Measurements from ENCODE around the gene RFX4. TPM values are rescaled to one million over a fixed set of nuclear protein-coding genes. Genes with fewer than 3 reads are reported as not detected.
A peak's percentile ranks its signal among the peaks of the same experiment; 100 is the strongest.

RFX4 gene
- total RNA-seq, 1 donor from 2014 or later, result 53.8 TPM

GRCh38 chr12:106594447-106594846 is 11.6 kb downstream of the RFX4 start:
- no peak for DNase-seq (ENCODE audit: low read depth, low spot score)
- Mint-ChIP-seq H3K4me3 (peak overlapping the region; percentile 21), H3K36me3 (ENCODE audit: low read depth) (peaks cover 4% of the 10 kb centered on the region), H3K9me3 (no peaks in the 10 kb centered on the region), H3K27me3 (ENCODE audit: low read depth) (peaks cover 6% of the 10 kb centered on the region), H3K4me1 (peaks cover 52% of the 10 kb centered on the region), H3K27ac (ENCODE audit: unreplicated experiment) (no peak overlapping the region)
- no peak for TF ChIP-seq CTCF (conservative IDR thresholded peaks at IDR 0.05)

GRCh38 chr12:106595268-106595667 is 12.5 kb downstream of the RFX4 start:
- Mint-ChIP-seq H3K4me3 (no peak overlapping the region), H3K27ac (ENCODE audit: unreplicated experiment) (no peak overlapping the region), H3K27me3 (ENCODE audit: low read depth) (no peaks in the 10 kb centered on the region), H3K4me1 (peaks cover 59% of the 10 kb centered on the region), H3K36me3 (ENCODE audit: low read depth) (peaks cover 4% of the 10 kb centered on the region), H3K9me3 (no peaks in the 10 kb centered on the region)
- DNase-seq (ENCODE audit: low read depth, low spot score), result no peak
- TF ChIP-seq CTCF (conservative IDR thresholded peaks at IDR 0.05), result no peak

GRCh38 chr12:106598003-106598402 is 15.2 kb downstream of the RFX4 start:
- H3K4me3 Mint-ChIP-seq, result no peak overlapping the region
- H3K27ac Mint-ChIP-seq (ENCODE audit: unreplicated experiment), result no peak overlapping the region
- no peak for TF ChIP-seq CTCF (conservative IDR thresholded peaks at IDR 0.05)
- peaks cover 8% of the 10 kb centered on the region for H3K36me3 Mint-ChIP-seq (ENCODE audit: low read depth)
- no peak for DNase-seq (ENCODE audit: low read depth, low spot score)
- no peaks in the 10 kb centered on the region for H3K9me3 Mint-ChIP-seq
- no peaks in the 10 kb centered on the region for H3K27me3 Mint-ChIP-seq (ENCODE audit: low read depth)
- peaks cover 72% of the 10 kb centered on the region for H3K4me1 Mint-ChIP-seq

GRCh38 chr12:106599302-106599701 is 16.5 kb downstream of the RFX4 start:
- peaks cover 8% of the 10 kb centered on the region for H3K36me3 Mint-ChIP-seq (ENCODE audit: low read depth)

GRCh38 chr12:106600503-106600902 is 17.7 kb downstream of the RFX4 start:
- no peaks in the 10 kb centered on the region for H3K9me3 Mint-ChIP-seq
- H3K27ac Mint-ChIP-seq (ENCODE audit: unreplicated experiment), result peak overlapping the region; percentile 46
- no peaks in the 10 kb centered on the region for H3K27me3 Mint-ChIP-seq (ENCODE audit: low read depth)
- DNase-seq (ENCODE audit: low read depth, low spot score), result no peak
- peaks cover 8% of the 10 kb centered on the region for H3K36me3 Mint-ChIP-seq (ENCODE audit: low read depth)
- TF ChIP-seq CTCF (conservative IDR thresholded peaks at IDR 0.05), result no peak
- peaks cover 61% of the 10 kb centered on the region for H3K4me1 Mint-ChIP-seq
- peak overlapping the region; percentile 2 for H3K4me3 Mint-ChIP-seq

More at GRCh38 chr12:106599302-106599701, 16.5 kb downstream of the RFX4 start:
- TF ChIP-seq CTCF (conservative IDR thresholded peaks at IDR 0.05), result no peak
- Mint-ChIP-seq H3K9me3 (no peaks in the 10 kb centered on the region), H3K4me1 (peaks cover 66% of the 10 kb centered on the region), H3K27me3 (ENCODE audit: low read depth) (no peaks in the 10 kb centered on the region), H3K27ac (ENCODE audit: unreplicated experiment) (no peak overlapping the region), H3K4me3 (no peak overlapping the region)
- no peak for DNase-seq (ENCODE audit: low read depth, low spot score)

- Mint-ChIP-seq H3K36me3 (ENCODE audit: low read depth) (peaks cover 8% of the 10 kb centered on the region), H3K27ac (ENCODE audit: unreplicated experiment) (peak overlapping the region; percentile 46), H3K4me1 (peaks cover 63% of the 10 kb centered on the region), H3K9me3 (no peaks in the 10 kb centered on the region), H3K27me3 (ENCODE audit: low read depth) (no peaks in the 10 kb centered on the region), H3K4me3 (peak overlapping the region; percentile 2)
- TF ChIP-seq CTCF (conservative IDR thresholded peaks at IDR 0.05), result no peak
- DNase-seq (ENCODE audit: low read depth, low spot score), result peak; percentile 36
Observed at GRCh38 chr12:106601031-106601430, 18.2 kb downstream of the RFX4 start.
